Measurements from ENCODE around the gene SASH1. TPM values are rescaled to one million over a fixed set of nuclear protein-coding genes. Genes with fewer than 3 reads are reported as not detected.
A peak's percentile ranks its signal among the peaks of the same experiment; 100 is the strongest.

The SASH1 gene
- total RNA-seq = 10 to 100 TPM; 80.8 to 99.4 TPM
- long read RNA-seq, donor 1, full-length matches to known transcripts = 2 of 34 reads
- long read RNA-seq, donor 1, partial matches to known transcripts = 23 of 34 reads
- long read RNA-seq, donor 1, other reads (novel, unspliced or antisense) = 9 of 34 reads
- long read RNA-seq, donor 2, partial matches to known transcripts = 34 of 49 reads
- long read RNA-seq, donor 2, other reads (novel, unspliced or antisense) = 14 of 49 reads

DNA sequence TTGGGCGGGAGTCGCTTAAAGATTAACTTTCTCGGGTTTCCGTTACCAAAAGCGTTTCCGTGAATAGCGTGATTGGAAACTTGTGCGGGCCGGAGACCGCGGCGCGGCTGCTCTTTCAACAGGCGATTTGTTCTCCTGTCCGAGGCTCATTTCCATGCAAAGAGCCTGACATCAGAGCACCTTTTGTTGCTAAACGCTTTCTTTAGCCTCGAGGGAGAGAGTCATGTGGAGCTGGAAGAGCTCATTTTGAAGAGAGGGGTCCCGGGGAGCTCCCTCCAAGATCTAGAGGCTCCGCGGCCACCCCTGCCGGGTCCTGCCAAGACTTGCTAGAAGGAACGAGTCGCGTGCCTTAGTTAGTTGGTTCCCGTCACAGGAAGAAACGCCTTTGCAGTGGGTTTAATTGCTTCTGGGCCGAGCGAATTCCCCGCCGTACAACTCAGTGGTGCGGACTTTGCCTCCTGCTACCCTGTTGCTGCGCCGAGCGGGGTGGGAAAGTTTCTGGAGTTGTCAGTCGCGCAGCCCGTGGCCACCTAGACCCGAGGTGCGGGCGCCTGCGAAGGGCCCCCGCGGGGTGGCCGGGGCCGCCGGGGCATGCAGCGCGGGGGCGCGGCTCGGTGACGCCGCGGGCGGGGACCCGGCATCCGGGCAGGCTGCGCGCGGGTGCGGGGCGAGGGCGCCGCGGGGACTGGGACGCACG lies at the start of gene SASH1:
SASH1 (plus strand) TSS at position 489 of the 697 bp plus-strand sequence. CDS start 230 bp downstream, outside the sequence.
- intact Hi-C loops (cut with DNase I) = loop anchor here in 1 of 2 donors (1.0 kb wide), 1 partner anchor 28 kb away; no protein-coding TSS in a partner anchor
- peak; percentile 87 for DNase-seq (ENCODE audit: low spot score)

DNA sequence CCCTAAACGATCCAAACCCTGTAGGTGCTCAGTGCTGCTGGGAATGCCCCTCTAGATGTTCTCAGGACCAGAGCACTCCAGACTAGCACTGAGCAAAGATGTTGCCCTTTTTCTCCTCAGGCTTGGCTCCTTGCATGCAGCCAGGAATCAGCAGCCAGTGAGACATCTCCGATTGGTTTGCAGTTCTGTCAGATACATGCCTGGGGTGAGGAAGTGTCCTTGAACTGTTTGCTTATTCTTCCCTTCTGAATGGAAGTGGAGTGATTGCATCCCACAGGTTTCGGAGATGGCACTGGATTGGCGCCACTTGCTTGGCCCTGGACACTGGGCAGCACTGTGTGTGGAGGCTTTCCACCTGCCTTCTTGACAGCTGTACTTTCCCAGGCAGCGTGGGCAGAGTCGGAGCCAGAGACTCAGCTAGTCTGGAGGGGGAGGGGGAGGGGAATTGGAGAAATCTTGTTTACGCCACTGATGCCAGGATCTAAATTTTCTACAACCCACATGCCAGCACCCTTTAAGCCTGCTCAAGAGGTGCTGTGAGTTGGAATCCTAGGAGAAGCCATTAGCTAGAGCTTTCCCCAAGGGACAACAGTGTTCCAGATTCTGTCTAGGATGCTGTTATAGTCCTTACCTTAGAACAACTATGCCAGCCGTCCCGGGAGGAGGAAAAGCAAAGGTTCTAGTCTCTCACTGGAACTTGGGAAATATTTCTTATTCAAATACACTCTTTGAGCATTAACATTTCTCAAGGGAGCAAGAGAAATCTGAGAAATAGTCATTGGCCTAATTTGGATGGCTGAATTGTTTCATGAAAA lies 49.2 kb upstream of the SASH1 start:
- no peak for DNase-seq (ENCODE audit: low spot score)
- intact Hi-C loops (cut with DNase I) = no loop called here

DNA sequence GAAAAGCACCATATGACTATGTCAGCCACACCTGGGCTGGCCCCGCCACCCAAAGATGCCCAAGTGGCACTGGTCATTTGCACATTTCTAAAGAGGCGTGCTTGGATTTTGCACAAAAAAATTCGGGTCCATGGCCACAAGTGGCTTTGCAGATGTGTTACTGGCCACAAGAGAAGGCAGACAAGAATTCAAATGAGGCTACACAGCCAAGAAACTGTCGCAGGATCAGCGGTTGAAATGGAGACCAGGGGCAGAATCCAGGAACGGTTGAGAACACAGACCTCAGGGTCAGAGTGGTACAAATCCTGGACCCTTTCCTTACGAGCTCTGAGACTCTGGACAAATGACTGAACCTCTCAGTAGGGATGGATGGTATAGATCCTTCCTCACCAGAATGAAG lies 48.6 kb upstream of the SASH1 start:
- intact Hi-C loops (cut with DNase I) = no loop called here
- DNase-seq (ENCODE audit: low spot score) = no peak

DNA sequence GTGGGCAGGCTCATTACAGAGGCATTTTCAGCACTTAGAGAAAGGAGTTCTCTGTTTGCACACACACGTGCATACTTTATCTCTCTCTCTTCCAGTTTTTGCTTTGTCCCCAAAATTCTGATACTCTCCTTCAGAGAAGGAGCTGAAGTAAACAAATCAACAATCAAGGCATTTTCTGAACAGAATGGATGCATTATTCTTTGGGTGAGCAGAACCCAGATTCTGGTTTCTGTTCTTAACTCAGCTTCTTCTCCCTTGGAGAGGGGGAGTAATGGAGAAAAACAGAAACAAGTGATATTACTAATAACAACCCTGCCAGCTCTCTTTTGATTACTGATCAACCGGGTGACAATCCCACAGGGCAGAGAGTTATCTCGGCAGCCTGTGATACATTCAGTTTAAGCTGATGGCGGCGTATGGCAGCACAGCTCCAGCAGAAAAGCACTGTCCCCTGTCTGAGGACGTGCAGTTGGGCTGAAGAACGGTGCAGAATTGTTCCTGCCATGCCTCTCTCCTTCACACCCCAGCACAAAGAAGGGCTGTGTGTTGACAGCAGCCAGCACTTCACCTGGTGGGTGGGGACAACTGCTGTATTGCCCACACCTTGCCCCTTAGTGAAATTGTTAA lies 47.3 kb upstream of the SASH1 start:
- DNase-seq (ENCODE audit: low spot score) = no peak
- intact Hi-C loops (cut with DNase I) = no loop called here

DNA sequence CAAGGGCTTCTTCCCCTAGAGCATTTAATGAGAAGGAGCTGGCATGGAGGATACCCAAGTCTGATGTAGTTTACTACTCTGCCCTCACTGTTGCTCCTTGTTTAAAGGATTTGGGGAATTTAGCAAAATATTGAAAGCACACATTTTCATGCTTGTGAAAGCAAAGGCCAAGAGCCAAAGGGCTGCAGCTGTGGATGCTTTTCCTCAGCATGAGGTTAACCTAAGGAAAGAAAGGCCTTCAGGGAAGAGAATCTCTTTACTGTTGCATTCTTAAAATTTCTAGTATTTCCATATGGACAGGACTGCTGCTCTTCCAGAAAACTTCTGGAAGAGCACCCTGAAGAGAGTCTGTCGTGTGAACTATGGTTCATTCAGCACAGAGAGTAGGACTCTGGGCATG lies 45.9 kb upstream of the SASH1 start:
- DNase-seq (ENCODE audit: low spot score) = no peak
- intact Hi-C loops (cut with DNase I) = no loop called here

DNA sequence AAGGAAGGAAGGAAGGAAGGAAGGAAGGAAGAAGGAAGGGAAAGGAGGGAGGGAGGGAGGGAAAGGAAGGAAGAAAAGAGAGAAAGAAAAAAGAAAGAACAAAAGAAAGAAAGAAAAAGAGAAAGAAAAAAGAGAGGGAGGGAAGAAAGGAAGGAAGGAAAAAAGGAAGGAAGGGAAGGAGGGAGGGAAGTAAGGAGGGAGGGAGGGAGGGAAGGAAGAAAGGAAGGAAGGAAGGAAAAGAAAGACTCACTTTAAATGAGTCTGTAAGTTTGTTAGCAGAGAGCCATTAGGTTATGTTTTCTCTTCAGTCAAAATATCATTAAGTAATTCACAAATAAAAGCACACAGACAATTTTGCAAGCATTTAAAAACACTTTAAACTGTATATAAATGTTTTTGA lies 44.0 kb upstream of the SASH1 start:
- intact Hi-C loops (cut with DNase I) = no loop called here

DNA sequence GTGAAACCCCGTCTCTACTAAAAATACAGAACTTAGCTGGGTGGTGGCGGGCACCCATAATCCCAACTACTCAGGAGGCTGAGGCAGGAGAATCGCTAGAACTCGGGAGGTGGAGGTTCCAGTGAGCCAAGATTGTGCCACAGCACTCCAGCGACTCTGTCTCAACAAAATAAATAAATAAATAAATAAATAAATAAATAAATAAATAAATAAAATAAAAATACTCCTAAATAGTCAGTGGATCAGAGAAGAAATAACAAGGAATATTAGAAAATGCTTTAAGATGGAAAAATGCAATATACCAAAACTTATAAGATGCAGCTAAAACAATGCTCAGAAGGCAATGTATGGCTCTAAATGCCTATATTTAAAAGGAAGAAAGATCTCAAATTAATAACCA lies 39.0 kb upstream of the SASH1 start:
- intact Hi-C loops (cut with DNase I) = no loop called here

More for the DNA sequence above, 44.0 kb upstream of the SASH1 start:
- DNase-seq (ENCODE audit: low spot score) = no peak

DNA sequence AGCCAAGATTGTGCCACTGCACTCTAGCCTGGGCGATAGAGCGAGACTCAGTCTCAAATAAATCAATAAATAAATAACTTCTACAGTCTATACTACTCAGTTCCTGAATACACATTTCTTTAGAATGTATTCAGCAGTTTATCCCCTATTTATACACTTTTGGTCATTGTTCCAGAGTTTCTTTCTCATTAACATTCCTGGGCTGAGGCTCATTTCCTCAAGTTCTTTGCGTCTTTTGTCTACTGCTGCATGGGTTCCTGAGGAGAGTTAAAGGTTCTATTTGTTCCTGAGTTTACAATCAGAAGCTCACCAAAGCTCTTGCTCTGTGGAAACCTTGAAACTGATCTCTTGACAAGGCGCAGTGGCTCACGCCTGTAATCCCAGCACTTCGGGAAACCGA lies 37.7 kb upstream of the SASH1 start:
- no peak for DNase-seq (ENCODE audit: low spot score)

More for the DNA sequence above, 39.0 kb upstream of the SASH1 start:
- DNase-seq (ENCODE audit: low spot score) = no peak

DNA sequence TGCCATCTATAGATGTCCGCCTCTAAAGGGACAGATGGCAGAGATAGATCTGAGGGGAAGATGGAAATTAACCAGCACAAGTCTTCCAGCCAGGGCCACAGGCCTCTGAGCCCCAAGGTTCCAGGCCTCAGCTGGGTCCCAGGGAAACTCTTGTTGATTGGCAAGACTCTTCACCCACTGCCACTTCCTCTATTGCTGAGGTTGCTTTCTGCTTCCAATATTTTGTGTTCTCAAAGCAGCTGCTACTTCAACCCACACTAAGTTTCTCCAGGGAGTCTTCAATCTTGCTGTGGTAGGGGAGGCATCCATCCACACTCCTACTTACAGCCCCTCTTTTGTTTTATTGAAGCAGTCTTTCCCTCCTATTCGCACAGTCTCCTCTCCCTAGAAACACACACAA lies 36.4 kb upstream of the SASH1 start:
- intact Hi-C loops (cut with DNase I) = no loop called here
- DNase-seq (ENCODE audit: low spot score) = no peak

More for the DNA sequence above, 37.7 kb upstream of the SASH1 start:
- intact Hi-C loops (cut with DNase I) = no loop called here

DNA sequence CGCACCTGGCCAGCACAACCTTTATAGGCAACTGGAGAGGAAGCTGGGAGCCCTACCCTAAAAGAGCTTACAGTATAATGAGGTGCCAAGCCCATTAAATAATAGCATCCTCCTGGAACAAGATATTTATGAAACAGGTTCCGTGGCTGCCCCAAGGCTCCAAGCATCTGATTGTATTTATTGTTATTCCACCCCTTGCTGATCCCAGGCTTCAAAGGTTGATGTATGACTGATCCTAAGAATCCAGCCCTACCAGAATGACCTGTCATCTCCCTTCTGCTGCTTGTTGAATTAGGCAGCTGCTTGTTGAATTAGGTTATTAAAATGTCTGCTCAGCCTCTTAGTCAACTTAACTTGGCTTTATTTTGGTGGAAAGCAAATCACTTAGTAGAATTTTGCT lies 35.2 kb upstream of the SASH1 start:
- intact Hi-C loops (cut with DNase I) = no loop called here

DNA sequence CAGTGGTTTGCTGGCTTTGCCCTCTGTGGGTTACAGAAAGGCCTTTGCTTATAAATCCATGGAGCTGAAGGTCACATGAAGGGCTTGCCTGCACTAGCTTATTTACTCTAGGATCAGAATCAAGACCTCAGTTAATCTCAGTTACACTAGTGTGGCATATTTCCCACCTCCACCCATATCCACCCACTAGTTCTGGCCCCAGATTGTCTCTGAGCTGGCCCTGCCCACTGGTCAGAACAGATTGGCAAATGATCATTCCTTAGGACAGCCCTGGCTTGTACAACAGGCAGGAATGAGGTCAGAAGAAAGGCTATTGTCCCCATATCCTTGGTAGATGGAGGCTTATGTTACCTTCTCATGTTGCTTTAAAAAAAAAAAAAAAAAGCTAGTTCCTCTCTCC lies 33.3 kb upstream of the SASH1 start:
- DNase-seq (ENCODE audit: low spot score) = no peak
- intact Hi-C loops (cut with DNase I) = no loop called here

More for the DNA sequence above, 35.2 kb upstream of the SASH1 start:
- no peak for DNase-seq (ENCODE audit: low spot score)

DNA sequence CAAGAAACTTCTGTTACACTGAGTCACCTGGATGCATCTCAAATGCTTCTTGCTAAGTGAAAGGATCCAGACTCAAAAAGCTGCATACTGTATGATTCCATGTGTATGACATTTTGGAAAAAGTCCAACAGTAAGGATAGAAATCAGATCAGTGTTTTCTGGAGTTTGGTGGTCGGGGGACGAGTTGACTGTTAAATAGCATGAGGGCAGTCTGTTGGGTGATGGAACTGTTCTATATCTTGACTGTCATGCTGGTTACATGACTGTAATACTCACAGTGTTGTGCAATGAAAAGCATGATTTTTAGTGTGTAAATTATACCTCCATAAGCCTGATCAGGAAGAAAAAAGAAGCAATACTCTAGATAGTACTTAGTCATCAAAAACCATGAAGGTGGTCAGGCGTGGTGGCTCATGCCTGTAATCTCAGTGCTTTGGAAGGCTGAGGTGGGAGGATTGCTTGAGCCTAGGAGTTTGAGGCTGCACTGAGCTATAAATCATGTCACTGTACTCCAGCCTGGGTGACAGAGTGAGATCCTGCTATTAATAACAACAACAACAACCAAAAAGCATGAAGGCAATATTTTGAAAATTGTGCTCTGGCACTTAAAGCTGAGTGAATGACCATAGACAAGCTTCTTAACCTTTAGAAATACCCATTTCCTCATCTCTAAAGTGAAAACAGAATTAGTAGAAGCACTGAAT lies 30.5 kb upstream of the SASH1 start:
- no peak for DNase-seq (ENCODE audit: low spot score)
- intact Hi-C loops (cut with DNase I) = no loop called here

DNA sequence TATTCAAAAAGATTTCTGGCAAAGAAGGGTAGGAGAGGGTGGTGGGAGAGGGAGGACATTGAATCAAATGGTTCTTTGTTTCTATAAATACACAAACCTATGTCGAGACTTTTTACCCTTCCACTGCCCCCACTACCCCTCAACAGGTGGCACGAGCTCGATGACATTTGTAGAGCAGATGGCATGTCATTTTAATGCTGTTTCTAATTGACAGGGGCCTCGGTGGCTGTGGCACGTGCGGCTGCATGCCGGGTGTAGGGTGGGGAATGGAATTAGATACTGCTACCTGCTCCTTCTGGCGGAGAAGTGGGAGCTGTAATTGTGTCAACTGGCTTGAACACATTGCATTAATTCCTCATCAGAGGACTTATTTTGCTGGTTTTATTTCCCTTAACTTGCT lies 29.1 kb upstream of the SASH1 start:
- intact Hi-C loops (cut with DNase I) = no loop called here
- no peak for DNase-seq (ENCODE audit: low spot score)

DNA sequence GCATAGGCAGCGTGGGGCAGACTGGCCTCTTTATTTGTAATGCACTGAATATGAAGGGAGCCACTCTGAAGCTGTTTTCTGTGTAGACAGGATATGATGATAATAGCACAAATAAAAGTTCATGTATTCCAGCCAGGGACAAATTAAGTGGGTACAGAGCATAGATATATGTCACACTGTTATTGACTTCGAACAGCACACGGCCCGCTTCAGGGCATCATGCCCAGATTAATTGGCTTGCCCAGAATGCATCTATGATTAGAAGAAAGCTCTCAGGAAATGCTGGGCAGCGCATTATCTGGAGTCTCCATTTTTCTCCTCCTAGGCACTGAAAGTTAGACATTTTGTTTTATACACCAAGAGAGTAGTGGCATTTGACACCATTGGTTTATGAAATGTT lies 26.3 kb upstream of the SASH1 start:
- no peak for DNase-seq (ENCODE audit: low spot score)
- intact Hi-C loops (cut with DNase I) = no loop called here

DNA sequence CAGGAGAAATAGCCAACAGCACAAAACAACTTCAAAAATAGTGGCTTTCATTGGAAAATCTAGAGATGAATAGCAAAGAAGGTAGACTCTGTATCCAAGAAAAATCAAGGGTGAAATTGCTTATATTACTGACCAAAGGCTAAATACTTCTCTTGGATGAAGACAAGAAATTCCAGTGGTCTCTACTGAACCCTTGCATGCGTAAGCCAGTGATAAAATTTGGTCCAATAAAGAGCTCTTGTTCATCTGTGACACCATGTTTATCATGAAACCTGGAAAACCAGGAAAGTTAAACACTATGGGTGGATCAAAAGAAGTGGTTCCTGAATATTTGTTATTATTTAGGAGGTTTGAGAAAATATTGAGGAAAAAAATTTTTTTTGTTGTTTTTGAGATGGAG lies 25.6 kb upstream of the SASH1 start:
- no peak for DNase-seq (ENCODE audit: low spot score)
- intact Hi-C loops (cut with DNase I) = no loop called here

DNA sequence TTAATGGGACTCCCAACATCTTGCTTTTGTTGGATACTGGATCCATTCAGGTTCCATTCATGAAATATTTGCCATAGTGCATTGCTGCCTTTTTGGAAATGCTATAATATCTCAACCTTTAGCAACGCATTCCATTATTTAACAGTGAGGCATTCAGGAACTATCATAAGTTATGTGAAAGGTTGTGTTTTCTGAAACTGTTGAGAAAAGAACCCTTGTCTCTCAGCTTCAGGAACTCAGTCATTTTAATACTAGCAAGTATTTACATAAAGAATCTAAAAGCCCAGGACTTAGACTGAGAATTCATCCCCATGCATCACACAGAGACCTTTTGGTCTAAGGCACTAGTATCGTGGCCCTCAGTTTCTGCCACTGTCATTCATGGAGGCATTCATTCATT lies 24.9 kb upstream of the SASH1 start:
- intact Hi-C loops (cut with DNase I) = no loop called here

DNA sequence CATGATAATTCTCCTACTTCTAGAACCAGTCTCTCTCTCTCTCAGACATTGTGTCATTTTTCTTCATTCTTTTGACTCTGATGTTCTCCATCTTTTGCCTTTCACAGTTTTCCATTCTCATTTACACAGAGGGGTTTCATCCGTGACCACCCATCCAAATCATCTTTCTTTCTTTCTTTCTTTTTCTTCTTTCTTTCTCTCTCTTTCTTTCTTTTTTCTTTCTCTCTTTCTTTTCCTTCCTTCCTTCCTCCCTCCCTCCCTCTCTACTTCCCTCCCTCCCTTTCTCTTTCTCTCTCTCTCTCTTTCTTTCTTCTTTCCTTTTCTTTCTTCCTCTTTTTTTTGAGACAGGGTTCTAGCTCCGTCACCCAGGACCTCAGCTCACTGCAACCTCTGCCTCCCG lies 19.9 kb upstream of the SASH1 start:
- intact Hi-C loops (cut with DNase I) = no loop called here
- no peak for DNase-seq (ENCODE audit: low spot score)

More for the DNA sequence above, 24.9 kb upstream of the SASH1 start:
- DNase-seq (ENCODE audit: low spot score) = no peak

DNA sequence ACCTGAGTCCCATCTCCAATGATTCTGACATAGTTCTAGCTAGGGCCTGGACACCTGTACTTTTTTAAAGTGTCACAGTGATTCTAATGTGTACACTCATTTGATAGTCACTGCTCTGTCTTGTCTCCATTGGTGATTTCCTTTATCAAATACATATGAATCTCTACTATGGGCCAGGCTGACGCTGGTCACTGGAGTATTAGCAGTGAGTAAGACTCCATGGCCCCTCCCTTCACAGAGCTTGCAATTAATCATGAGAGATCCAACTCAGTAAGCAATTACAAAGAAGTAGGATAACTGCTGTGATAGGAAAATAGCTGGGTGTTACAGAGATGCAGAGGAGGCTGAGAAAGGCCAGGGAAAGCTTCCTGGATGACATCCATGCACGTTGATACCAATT lies 19.3 kb upstream of the SASH1 start:
- DNase-seq (ENCODE audit: low spot score) = no peak
- intact Hi-C loops (cut with DNase I) = no loop called here

DNA sequence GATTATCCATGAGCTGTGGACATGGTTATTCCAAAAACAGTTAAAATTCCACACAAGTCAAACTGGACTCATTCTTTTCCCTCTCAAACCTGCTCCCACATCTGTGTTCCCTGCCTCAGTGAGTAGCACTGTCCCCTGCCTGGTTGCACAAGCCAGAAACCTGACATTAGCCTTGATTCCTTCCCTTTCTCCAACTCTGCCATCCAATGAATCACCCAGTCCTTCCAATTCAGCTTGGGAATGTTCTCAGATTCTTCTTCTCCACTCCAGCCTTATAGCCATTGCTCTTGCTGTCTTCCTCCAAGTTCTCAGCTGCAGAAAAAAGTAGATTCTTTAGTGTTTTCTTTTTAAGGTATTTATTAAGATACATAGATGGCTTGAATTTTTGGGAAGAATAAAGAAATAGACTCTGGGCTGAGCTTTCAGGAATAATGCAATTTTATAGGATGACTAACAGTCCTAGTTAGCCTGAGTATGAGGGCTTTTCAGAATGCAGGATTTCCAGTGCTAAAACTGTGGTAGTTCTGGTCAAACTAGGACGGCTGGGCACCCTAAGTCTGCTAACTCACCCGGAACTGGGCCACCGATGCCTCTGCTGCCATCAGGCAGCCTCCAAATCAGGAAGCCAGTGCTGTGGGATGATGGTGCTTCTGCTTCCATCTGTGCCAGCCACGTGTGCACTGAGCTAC lies 18.2 kb upstream of the SASH1 start:
- DNase-seq (ENCODE audit: low spot score) = no peak
- intact Hi-C loops (cut with DNase I) = no loop called here
